WTC11 (cell line): ENCODE data around the gene AAGAB.

Experiments used
- CREM ChIP-seq: sonication (generic); formaldehyde crosslinking; IDR thresholded peaks from 2 replicates; pipeline ENCODE4 v1.8.1; 2022; ENCODE audit warnings: mild to moderate bottlenecking, missing genetic modification reagents, moderate library complexity
- CTCF ChIP-seq: fragments of 200-600 bp; IDR thresholded peaks from 2 replicates; pipeline ENCODE4 v1.8.0; 2022; ENCODE audit warnings: antibody characterized with exemption
- FOXJ3 ChIP-seq: sonication (generic); formaldehyde crosslinking; IDR thresholded peaks from 2 replicates; pipeline ENCODE4 v1.9.0; 2021; ENCODE audit warnings: missing genetic modification reagents, mild to moderate bottlenecking, borderline replicate concordance
- MLX ChIP-seq: sonication (generic); formaldehyde crosslinking; IDR thresholded peaks from 2 replicates; pipeline ENCODE4 v1.8.1; 2023; ENCODE audit warnings: mild to moderate bottlenecking, missing genetic modification reagents, moderate library complexity
- NR3C1 ChIP-seq: sonication (generic); formaldehyde crosslinking; conservative IDR thresholded peaks from 2 replicates; pipeline ENCODE4 v1.8.1; 2023; ENCODE audit warnings: low read depth, mild to moderate bottlenecking, missing genetic modification reagents
- SP1 ChIP-seq: sonication (generic); formaldehyde crosslinking; conservative IDR thresholded peaks from 2 replicates; pipeline ENCODE4 v1.8.1; 2022; ENCODE audit warnings: missing genetic modification reagents
- ZNF121 ChIP-seq: sonication (generic); formaldehyde crosslinking; IDR thresholded peaks from 2 replicates; pipeline ENCODE4 v1.8.0; 2023; ENCODE audit warnings: missing genetic modification reagents
- ZNF416 ChIP-seq: fragments of 250-450 bp; sonication (Bioruptor Pico); IDR thresholded peaks from 2 replicates; pipeline ENCODE4 v1.9.0; 2021; ENCODE audit warnings: mild to moderate bottlenecking, inconsistent platforms

GRCh38 chr15:67267440-67267839 is 13.0 kb upstream of the AAGAB start:
- TF ChIP-seq CTCF (no peak), FOXJ3 (CRISPR knock-in tag) (no peak), ZNF121 (no peak), CREM (CRISPR knock-in tag) (no peak), MLX (CRISPR knock-in tag) (no peak), NR3C1 (CRISPR knock-in tag) (no peak), SP1 (CRISPR knock-in tag) (no peak), ZNF416 (CRISPR knock-in tag) (no peak)
